HG03342 (cell line): Measurements from ENCODE around the gene HEXB.

Experiments used
- ATAC-seq: cut with Tn5 transposase; IDR thresholded peaks from one replicate; pipeline ENCODE4 v1.9.1; 2021; ENCODE audit warnings: mild to moderate bottlenecking, moderate library complexity; ENCODE audit not compliant: unreplicated experiment

HEXB gene

GRCh38 chr5:74684900-74685851 lies at the start of gene HEXB:
TSS of gene HEXB (plus strand) at chr5:74685233. CDS start at chr5:74685261, 28 bp downstream.
- ATAC-seq, result peak; percentile 73

- no peak for ATAC-seq
Measured at GRCh38 chr5:74636149-74636548, 48.9 kb upstream of the HEXB start.

GRCh38 chr5:74636552-74636951 lies 48.5 kb upstream of the HEXB start:
- ATAC-seq, result no peak

- ATAC-seq, result no peak
Measured at GRCh38 chr5:74638544-74638969, 46.5 kb upstream of the HEXB start.

GRCh38 chr5:74638970-74639806 lies 45.8 kb upstream of the HEXB start:
- peak; percentile 32 for ATAC-seq

GRCh38 chr5:74639807-74640449 lies 45.1 kb upstream of the HEXB start:
- ATAC-seq, result peak; percentile 28

- peak; percentile 71 for ATAC-seq
Measured at GRCh38 chr5:74640450-74640953, 44.5 kb upstream of the HEXB start, which contains the start of gene ENC1. TSS of gene ENC1 (minus strand) at chr5:74640728. CDS start at chr5:74636485, 4,243 bp downstream.

- peak; percentile 22 for ATAC-seq
Measured at GRCh38 chr5:74640954-74641734, 43.9 kb upstream of the HEXB start.

GRCh38 chr5:74641735-74642542 lies 43.1 kb upstream of the HEXB start:
- ATAC-seq, result no peak

- ATAC-seq, result no peak
Measured at GRCh38 chr5:74642543-74642863, 42.5 kb upstream of the HEXB start.

- ATAC-seq, result no peak
Measured at GRCh38 chr5:74643111-74643562, 41.9 kb upstream of the HEXB start.

- ATAC-seq, result no peak
Measured at GRCh38 chr5:74647096-74647495, 37.9 kb upstream of the HEXB start.

- ATAC-seq, result peak; percentile 82
Measured at GRCh38 chr5:74648835-74649293, 36.2 kb upstream of the HEXB start.

- no peak for ATAC-seq
Measured at GRCh38 chr5:74649421-74649973, 35.5 kb upstream of the HEXB start.

- ATAC-seq, result no peak
Measured at GRCh38 chr5:74651710-74652109, 33.3 kb upstream of the HEXB start.

GRCh38 chr5:74652576-74652975 lies 32.5 kb upstream of the HEXB start:
- no peak for ATAC-seq

GRCh38 chr5:74653991-74654390 lies 31.0 kb upstream of the HEXB start:
- ATAC-seq, result no peak

GRCh38 chr5:74655206-74655605 lies 29.8 kb upstream of the HEXB start:
- no peak for ATAC-seq

- ATAC-seq, result no peak
Measured at GRCh38 chr5:74655716-74656115, 29.3 kb upstream of the HEXB start.
